ENCODE data around the gene IKBKE. TPM values are rescaled to one million over a fixed set of nuclear protein-coding genes. Genes with fewer than 3 reads are reported as not detected.

Gene IKBKE
- total RNA-seq, 2 donors from 2014 or later: 5.0 to 8.5 TPM

DNA sequence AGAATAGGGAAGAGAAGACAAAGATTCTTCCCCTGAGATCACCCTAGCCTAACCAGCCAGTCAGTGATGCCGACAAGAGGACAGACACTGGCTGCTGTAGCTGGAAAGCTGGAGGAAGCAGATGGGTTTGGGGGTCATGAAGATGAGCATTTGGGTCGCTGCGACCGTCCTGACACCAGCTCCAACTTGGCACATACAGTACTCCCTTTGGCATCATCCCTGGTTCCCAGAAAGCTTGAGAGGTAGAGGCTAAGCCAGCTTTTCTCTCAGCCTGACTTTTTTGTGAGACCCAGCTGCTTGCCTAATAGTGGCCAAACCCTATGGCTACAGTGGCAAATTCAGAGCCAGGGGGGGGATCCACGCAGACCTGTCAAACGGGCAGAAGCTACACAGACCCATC lies 43.0 kb upstream of the IKBKE start:
- no peaks in the 10 kb centered on the region for H3K27me3 Mint-ChIP-seq (ENCODE audit: insufficient read depth)
- H3K4me1 Mint-ChIP-seq: peaks cover 11% of the 10 kb centered on the region
- peaks cover 57% of the 10 kb centered on the region for H3K36me3 Mint-ChIP-seq (ENCODE audit: low read depth)

DNA sequence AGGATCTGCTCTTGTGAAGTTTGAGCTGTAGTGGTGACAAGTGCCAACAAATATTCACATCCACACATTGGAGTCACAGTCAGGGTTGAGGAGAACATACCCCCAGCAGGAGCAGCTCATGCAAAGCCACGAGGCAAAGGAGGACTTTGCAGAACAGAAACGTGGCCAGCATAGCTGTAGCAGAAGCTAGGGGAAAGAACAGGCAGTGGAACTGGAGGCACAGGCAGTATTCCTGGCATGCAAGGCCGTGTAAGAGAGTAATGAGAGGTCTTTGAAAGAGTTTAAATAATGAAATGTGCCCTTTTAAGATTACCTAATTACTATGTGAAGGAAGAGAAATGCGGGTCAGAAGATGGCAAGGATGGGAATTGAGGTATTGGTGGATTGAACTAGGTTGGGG lies 40.9 kb upstream of the IKBKE start:
- Histone ChIP-seq H3K36me3 (ENCODE audit: control insufficient read depth, insufficient read depth, low read length) (peaks cover 69% of the 10 kb centered on the region), H3K9me3 (ENCODE audit: control insufficient read depth, low read length) (no peaks in the 10 kb centered on the region), H3K4me1 (ENCODE audit: control insufficient read depth, insufficient read depth, low read length) (no peaks in the 10 kb centered on the region), H3K27ac (ENCODE audit: low read depth, low read length) (no peak overlapping the region), H3K27me3 (ENCODE audit: control insufficient read depth, insufficient read depth, low read length, poor library complexity, severe bottlenecking) (no peaks in the 10 kb centered on the region), H3K9ac (ENCODE audit: extremely low read depth, low read length, poor library complexity, severe bottlenecking) (no peak overlapping the region), H3K4me3 (ENCODE audit: low read length) (no peak overlapping the region)
- Mint-ChIP-seq H3K9me3 (no peaks in the 10 kb centered on the region), H3K27me3 (ENCODE audit: insufficient read depth) (no peaks in the 10 kb centered on the region), H3K4me3 (no peak overlapping the region), H3K4me1 (peaks cover 6% of the 10 kb centered on the region), H3K36me3 (ENCODE audit: low read depth) (peaks cover 62% of the 10 kb centered on the region), H3K27ac (no peak overlapping the region)
- TF ChIP-seq, protein P1, sequence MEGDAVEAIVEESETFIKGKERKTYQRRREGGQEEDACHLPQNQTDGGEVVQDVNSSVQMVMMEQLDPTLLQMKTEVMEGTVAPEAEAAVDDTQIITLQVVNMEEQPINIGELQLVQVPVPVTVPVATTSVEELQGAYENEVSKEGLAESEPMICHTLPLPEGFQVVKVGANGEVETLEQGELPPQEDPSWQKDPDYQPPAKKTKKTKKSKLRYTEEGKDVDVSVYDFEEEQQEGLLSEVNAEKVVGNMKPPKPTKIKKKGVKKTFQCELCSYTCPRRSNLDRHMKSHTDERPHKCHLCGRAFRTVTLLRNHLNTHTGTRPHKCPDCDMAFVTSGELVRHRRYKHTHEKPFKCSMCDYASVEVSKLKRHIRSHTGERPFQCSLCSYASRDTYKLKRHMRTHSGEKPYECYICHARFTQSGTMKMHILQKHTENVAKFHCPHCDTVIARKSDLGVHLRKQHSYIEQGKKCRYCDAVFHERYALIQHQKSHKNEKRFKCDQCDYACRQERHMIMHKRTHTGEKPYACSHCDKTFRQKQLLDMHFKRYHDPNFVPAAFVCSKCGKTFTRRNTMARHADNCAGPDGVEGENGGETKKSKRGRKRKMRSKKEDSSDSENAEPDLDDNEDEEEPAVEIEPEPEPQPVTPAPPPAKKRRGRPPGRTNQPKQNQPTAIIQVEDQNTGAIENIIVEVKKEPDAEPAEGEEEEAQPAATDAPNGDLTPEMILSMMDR (conservative IDR thresholded peaks at IDR 0.05): no peak
- WGBS, 2 experiments (ENCODE audit: insufficient coverage in 1 of 2, insufficient read length in 1 of 2): 90 to 92% methylated on average over 4 of the region's 4 CpGs
- DNase-seq: no peak

More for the DNA sequence above, 43.0 kb upstream of the IKBKE start:
- DNase-seq: no peak
- 96 to 100% methylated on average over 3 to 6 of the region's 6 CpGs for WGBS, 2 experiments (ENCODE audit: insufficient coverage in 1 of 2, insufficient read length in 1 of 2)
- H3K4me3 Mint-ChIP-seq: no peak overlapping the region
- no peak overlapping the region for H3K9ac ChIP-seq (ENCODE audit: extremely low read depth, low read length, poor library complexity, severe bottlenecking)
- no peaks in the 10 kb centered on the region for H3K4me1 ChIP-seq (ENCODE audit: control insufficient read depth, insufficient read depth, low read length)
- H3K27ac Mint-ChIP-seq: no peak overlapping the region
- no peaks in the 10 kb centered on the region for H3K9me3 Mint-ChIP-seq
- H3K27me3 ChIP-seq (ENCODE audit: control insufficient read depth, insufficient read depth, low read length, poor library complexity, severe bottlenecking): no peaks in the 10 kb centered on the region
- H3K4me3 ChIP-seq (ENCODE audit: low read length): no peak overlapping the region
- H3K27ac ChIP-seq (ENCODE audit: low read depth, low read length): no peak overlapping the region
- no peaks in the 10 kb centered on the region for H3K9me3 ChIP-seq (ENCODE audit: control insufficient read depth, low read length)
- TF ChIP-seq, protein P1 (conservative IDR thresholded peaks at IDR 0.05): no peak
- H3K36me3 ChIP-seq (ENCODE audit: control insufficient read depth, insufficient read depth, low read length): peaks cover 67% of the 10 kb centered on the region

DNA sequence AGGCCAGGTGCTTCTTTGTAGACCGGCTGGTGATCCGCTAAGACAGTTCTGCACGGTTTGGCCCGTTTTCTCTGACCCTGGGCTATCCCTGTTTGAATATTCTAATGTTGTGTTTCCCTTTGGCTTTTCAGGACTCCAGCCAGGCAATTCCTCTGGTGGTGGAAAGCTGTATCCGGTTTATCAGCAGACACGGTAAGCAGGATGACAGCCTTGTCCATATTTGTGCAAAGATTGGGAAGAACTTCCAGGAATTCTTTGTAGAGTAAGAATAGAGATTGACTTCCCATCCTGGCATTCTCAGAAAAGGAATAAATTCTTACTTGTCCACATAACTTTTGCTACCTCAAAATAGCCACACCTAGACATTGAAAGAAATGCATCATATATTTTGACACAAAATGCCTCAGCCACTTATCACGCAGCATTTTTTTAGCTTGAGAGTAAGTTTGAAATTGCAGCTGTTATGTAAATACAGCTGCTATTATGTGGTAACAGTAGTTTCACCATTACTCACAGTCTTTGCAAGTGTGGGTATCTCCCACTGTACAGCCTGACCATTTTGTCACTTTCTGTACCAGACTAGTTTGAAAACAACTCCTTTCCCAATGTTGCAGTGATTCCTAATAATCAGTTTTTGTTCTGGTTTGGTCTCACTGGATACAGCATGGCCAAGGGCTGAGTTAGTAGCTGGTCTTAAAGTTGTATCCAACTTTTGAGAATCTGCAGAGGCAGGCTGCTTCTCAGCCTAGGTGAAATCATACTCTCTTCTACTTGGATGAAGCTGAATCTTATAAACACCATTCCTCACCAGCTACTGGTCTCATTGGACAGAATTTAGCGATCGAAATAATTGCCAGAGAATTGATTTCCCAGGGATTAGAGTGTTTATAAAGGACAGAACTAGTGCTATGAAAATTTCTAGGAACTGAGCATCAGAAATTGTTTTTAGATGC lies 40.0 kb upstream of the IKBKE start:
- Histone ChIP-seq H3K9me3 (ENCODE audit: control insufficient read depth, low read length) (no peaks in the 10 kb centered on the region), H3K27ac (ENCODE audit: low read depth, low read length) (no peak overlapping the region), H3K4me3 (ENCODE audit: low read length) (no peak overlapping the region), H3K27me3 (ENCODE audit: control insufficient read depth, insufficient read depth, low read length, poor library complexity, severe bottlenecking) (no peaks in the 10 kb centered on the region), H3K4me1 (ENCODE audit: control insufficient read depth, insufficient read depth, low read length) (no peaks in the 10 kb centered on the region), H3K36me3 (ENCODE audit: control insufficient read depth, insufficient read depth, low read length) (peaks cover 73% of the 10 kb centered on the region), H3K9ac (ENCODE audit: extremely low read depth, low read length, poor library complexity, severe bottlenecking) (no peak overlapping the region)
- H3K9me3 Mint-ChIP-seq: no peaks in the 10 kb centered on the region
- H3K27me3 Mint-ChIP-seq (ENCODE audit: insufficient read depth): no peaks in the 10 kb centered on the region
- peaks cover 6% of the 10 kb centered on the region for H3K4me1 Mint-ChIP-seq
- TF ChIP-seq, protein P1 (conservative IDR thresholded peaks at IDR 0.05): no peak
- no peak overlapping the region for H3K4me3 Mint-ChIP-seq
- DNase-seq: no peak
- 93 to 97% methylated on average over 5 to 9 of the region's 9 CpGs for WGBS, 2 experiments (ENCODE audit: insufficient coverage in 1 of 2, insufficient read length in 1 of 2)
- no peak overlapping the region for H3K27ac Mint-ChIP-seq
- H3K36me3 Mint-ChIP-seq (ENCODE audit: low read depth): peaks cover 63% of the 10 kb centered on the region
